CD4-positive, alpha-beta T cell (primary cell): ENCODE measurements around the gene COL7A1. TPM values are rescaled to one million over a fixed set of nuclear protein-coding genes. Genes with fewer than 3 reads are reported as not detected.

Source experiments
- ATAC-seq: fragments of 200-7000 bp; cut with Tn5 transposase; one replicate; pipeline ENCODE4 v1.10.0; 2022; ENCODE audit warnings: mild to moderate bottlenecking; ENCODE audit not compliant: poor library complexity
- CTCF ChIA-PET: fragments of 350-600 bp; sonication (Branson Sonifier 250); formaldehyde crosslinking; loops from one replicate; lab custom pipeline; 2021; ENCODE audit warnings: antibody characterized with exemption, inconsistent platforms; lab: Charles Lee
- POLR2A ChIA-PET: fragments of 350-600 bp; sonication (Branson Sonifier 250); formaldehyde crosslinking; loops from one replicate; lab custom pipeline; 2021; ENCODE audit warnings: antibody characterized with exemption, inconsistent platforms; lab: Charles Lee
- DNase-seq, 14 experiments: peaks; one replicate each; pipeline ENCODE4 v3.0.0-alpha.2; 2013 to 2020; ENCODE audit warnings: mixed read lengths in 2 of 14
- H3K27ac ChIP-seq, 2 donors: one replicate each; pipeline versions ENCODE4 v1.5.1 to v1.7.0; 2013; ENCODE audit warnings: low read length in 2 of 2, low read depth in 1 of 2, mild to moderate bottlenecking in 1 of 2
- H3K27me3 ChIP-seq, 2 experiments: 1 replicate in 1 of 2; 2 replicates in 1 of 2; pipeline versions ENCODE4 v1.6.1 to v1.7.0; 2013; ENCODE audit warnings: low read length in 2 of 2, control low read depth in 1 of 2, mild to moderate bottlenecking in 1 of 2, moderate library complexity in 1 of 2; ENCODE audit not compliant: insufficient read depth in 2 of 2, control insufficient read depth in 1 of 2
- H3K36me3 ChIP-seq: one replicate; pipeline ENCODE4 v1.6.1; 2013; ENCODE audit warnings: low read length, control low read depth; ENCODE audit not compliant: insufficient read depth
- H3K4me1 ChIP-seq: one replicate; pipeline ENCODE4 v1.6.1; 2013; ENCODE audit warnings: low read length, control low read depth; ENCODE audit not compliant: insufficient read depth
- H3K4me3 ChIP-seq: one replicate; pipeline ENCODE4 v1.5.1; 2013; ENCODE audit warnings: mild to moderate bottlenecking, low read length, moderate library complexity
- H3K9me3 ChIP-seq, 2 experiments: 1 replicate in 1 of 2; 2 replicates in 1 of 2; pipeline versions ENCODE4 v1.6.1 to v1.7.0; 2013; ENCODE audit warnings: low read length in 2 of 2, mild to moderate bottlenecking in 2 of 2, control low read depth in 1 of 2, moderate library complexity in 1 of 2; ENCODE audit not compliant: control insufficient read depth in 1 of 2, insufficient read depth in 1 of 2
- H3K27ac Mint-ChIP-seq: one replicate; pipeline ENCODE4 v1.8.0; 2020; ENCODE audit warnings: mixed read lengths
- H3K27me3 Mint-ChIP-seq: one replicate; pipeline ENCODE4 v1.8.0; 2021; ENCODE audit warnings: mixed read lengths
- H3K36me3 Mint-ChIP-seq: one replicate; pipeline ENCODE4 v1.8.0; 2021; ENCODE audit warnings: low read depth, mixed read lengths
- H3K4me1 Mint-ChIP-seq: one replicate; pipeline ENCODE4 v1.8.0; 2021; ENCODE audit warnings: low read depth, mixed read lengths
- H3K4me3 Mint-ChIP-seq: one replicate; pipeline ENCODE4 v1.8.0; 2020; ENCODE audit warnings: mild to moderate bottlenecking, mixed read lengths
- H3K9me3 Mint-ChIP-seq: one replicate; pipeline ENCODE4 v1.8.0; 2020; ENCODE audit warnings: mixed read lengths
- CTCF ChIP-seq: fragments of 200-600 bp; IDR thresholded peaks from one replicate; pipeline ENCODE4 v1.8.0; 2022; ENCODE audit warnings: antibody characterized with exemption, mild to moderate bottlenecking
- intact Hi-C, 2 experiments: fragments of 100-400 bp; cut with DNase I in 1 of 2; cut with micrococcal nuclease in 1 of 2; formaldehyde crosslinking; loops; one replicate each; pipeline versions ENCODE4 v1.15.1 to v1.9.0; 2023 to 2025; cut with DNase I, micrococcal nuclease
- polyA plus RNA-seq, 2 donors: library from polyadenylated mRNA; unstranded; fragments of 120-200 nt; gene quantifications; one replicate each; pipeline ENCODE4 v1.2.1, GENCODE V29; 2013
- total RNA-seq, 174 experiments: library from RNA in 2 of 174; stranded (reverse) in 2 of 174; gene quantifications; one replicate each; pipeline ENCODE4 v1.2.3 and lab custom pipeline; 2021 to 2026

Gene COL7A1
- total RNA-seq (under 1 TPM; 0.73 to 0.93 TPM), total RNA-seq (lab: John Stamatoyannopoulos, UW) (0.38 to 5.1 (median 2.0) reads per million in 172 experiments)
- 0.34 TPM for polyA plus RNA-seq (2013, experiment 1 of 2)
- polyA plus RNA-seq (2013, experiment 2 of 2), result 0.53 TPM

GRCh38 chr3:48595075-48595525 is at the start of gene COL7A1:
TSS of gene COL7A1 (minus strand) at chr3:48595329. CDS start at chr3:48595159, 170 bp downstream.
- Histone ChIP-seq H3K9me3 (peaks cover 0 to 4% of the 10 kb centered on the region in 2 experiments), H3K4me1 (peaks cover 8% of the 10 kb centered on the region), H3K4me3 (no peak within 1 kb of the TSS), H3K27ac (no peak within 1 kb of the TSS), H3K27me3 (peaks cover 9 to 33% of the 10 kb centered on the region in 2 experiments), H3K36me3 (peaks cover 21% of the 10 kb centered on the region)
- Mint-ChIP-seq H3K9me3 (no peaks in the 10 kb centered on the region), H3K27me3 (peaks cover 42% of the 10 kb centered on the region), H3K36me3 (peaks cover 30% of the 10 kb centered on the region), H3K4me1 (peaks cover 6% of the 10 kb centered on the region), H3K27ac (no peak within 1 kb of the TSS), H3K4me3 (no peak within 1 kb of the TSS)
- ChIA-PET CTCF (no interaction called here), POLR2A (no interaction called here)
- intact Hi-C loops, result no loop called here
- TF ChIP-seq CTCF, result no peak
- DNase-seq (peak in 3 of 14 experiments; percentile 8 to 55 (median 53)), ATAC-seq (no peak)

- no peak for DNase-seq
- POLR2A ChIA-PET, result no interaction called here
Measured at GRCh38 chr3:48642605-48643004, 47.5 kb upstream of the COL7A1 start.

GRCh38 chr3:48641396-48641795 is 46.3 kb upstream of the COL7A1 start:
- POLR2A ChIA-PET, result interaction anchor here (0.5 kb wide), 1 partner anchor 1355 kb away, joined by 3 read pairs; no protein-coding TSS in a partner anchor

More at GRCh38 chr3:48642605-48643004, 47.5 kb upstream of the COL7A1 start:
- Mint-ChIP-seq H3K4me1 (no peaks in the 10 kb centered on the region), H3K27me3 (no peaks in the 10 kb centered on the region), H3K36me3 (no peaks in the 10 kb centered on the region), H3K4me3 (no peak overlapping the region), H3K9me3 (no peaks in the 10 kb centered on the region), H3K27ac (no peak overlapping the region)
- Histone ChIP-seq H3K4me3 (no peak overlapping the region), H3K9me3 (no peaks in the 10 kb centered on the region), H3K36me3 (no peaks in the 10 kb centered on the region), H3K27ac (no peak overlapping the region), H3K27me3 (no peaks in the 10 kb centered on the region), H3K4me1 (no peaks in the 10 kb centered on the region)
- ATAC-seq, result no peak
- no peak for TF ChIP-seq CTCF
- intact Hi-C loops, result no loop called here
- CTCF ChIA-PET, result no interaction called here

More at GRCh38 chr3:48641396-48641795, 46.3 kb upstream of the COL7A1 start:
- H3K36me3 ChIP-seq, result no peaks in the 10 kb centered on the region
- intact Hi-C loops, result no loop called here
- H3K9me3 Mint-ChIP-seq, result no peaks in the 10 kb centered on the region
- H3K4me3 Mint-ChIP-seq, result no peak overlapping the region
- no peaks in the 10 kb centered on the region for H3K27me3 Mint-ChIP-seq
- H3K4me3 ChIP-seq, result no peak overlapping the region
- TF ChIP-seq CTCF, result no peak
- peaks cover 6% of the 10 kb centered on the region for H3K4me1 Mint-ChIP-seq
- CTCF ChIA-PET, result no interaction called here
- no peak overlapping the region for H3K27ac ChIP-seq
- no peaks in the 10 kb centered on the region for H3K36me3 Mint-ChIP-seq
- H3K9me3 ChIP-seq, result no peaks in the 10 kb centered on the region
- no peak overlapping the region for H3K27ac Mint-ChIP-seq
- peaks cover 2% of the 10 kb centered on the region for H3K4me1 ChIP-seq
- DNase-seq (no peak), ATAC-seq (no peak)
- H3K27me3 ChIP-seq, result no peaks in the 10 kb centered on the region
